ENCODE measurements around the gene HPSE2. TPM values are rescaled to one million over a fixed set of nuclear protein-coding genes. Genes with fewer than 3 reads are reported as not detected.

The HPSE2 gene
- total RNA-seq, 1 donor from 2014 or later, result 0.10 TPM

DNA sequence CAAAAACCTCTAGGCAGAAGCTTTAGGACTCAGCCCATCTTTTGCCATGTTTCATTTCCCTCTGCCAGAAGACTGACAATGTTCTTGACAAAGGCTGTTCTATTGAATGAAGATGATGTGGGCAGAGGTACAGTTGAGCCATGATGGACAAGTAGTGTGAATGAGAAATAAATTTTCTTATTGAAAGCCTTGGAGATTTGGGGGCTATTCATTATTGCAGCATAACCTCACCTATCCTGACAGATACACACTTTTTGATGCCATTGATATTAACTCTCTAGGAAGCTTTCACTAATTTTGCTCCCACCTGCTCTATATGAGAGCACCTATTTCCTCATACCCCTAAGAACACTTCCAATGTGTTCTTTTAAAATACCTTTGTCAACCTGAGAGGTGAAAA, 752.0 kb downstream of the HPSE2 start:
- H3K36me3 Mint-ChIP-seq (ENCODE audit: insufficient read depth), result no peaks in the 10 kb centered on the region
- H3K27ac Mint-ChIP-seq, result no peak overlapping the region
- H3K9me3 Mint-ChIP-seq (ENCODE audit: low read depth), result no peaks in the 10 kb centered on the region
- no peaks in the 10 kb centered on the region for H3K27me3 Mint-ChIP-seq
- H3K4me3 Mint-ChIP-seq (ENCODE audit: low read depth), result no peak overlapping the region
- no peak for DNase-seq (ENCODE audit: low spot score, unreplicated experiment)
- no peak for TF ChIP-seq CTCF (IDR thresholded peaks at IDR 0.05; ENCODE audit: unreplicated experiment)
- no peaks in the 10 kb centered on the region for H3K4me1 Mint-ChIP-seq (ENCODE audit: low read depth)

DNA sequence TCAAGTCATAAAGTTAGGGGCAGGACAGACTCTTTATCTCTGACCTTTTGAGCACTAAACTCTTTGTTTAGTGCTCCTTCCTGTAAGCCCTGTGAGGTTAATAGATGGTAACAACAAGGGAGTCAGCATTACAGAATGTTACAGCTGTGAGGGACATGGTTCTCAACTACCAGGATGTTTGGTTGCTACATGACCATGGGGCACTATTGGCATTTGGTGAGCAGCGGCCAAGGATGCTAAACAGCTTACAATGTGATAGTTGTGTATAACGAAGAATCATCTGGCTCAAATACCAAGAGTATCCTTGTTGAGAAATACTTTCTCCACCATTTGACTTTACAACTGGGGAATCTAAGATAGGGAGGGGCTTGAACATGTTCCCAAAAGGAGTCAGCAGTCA, 753.6 kb downstream of the HPSE2 start:
- Mint-ChIP-seq H3K36me3 (ENCODE audit: insufficient read depth) (no peaks in the 10 kb centered on the region), H3K4me3 (ENCODE audit: low read depth) (no peak overlapping the region), H3K4me1 (ENCODE audit: low read depth) (no peaks in the 10 kb centered on the region), H3K27me3 (peaks cover 5% of the 10 kb centered on the region), H3K9me3 (ENCODE audit: low read depth) (no peaks in the 10 kb centered on the region), H3K27ac (no peak overlapping the region)
- no peak for DNase-seq (ENCODE audit: low spot score, unreplicated experiment)
- no peak for TF ChIP-seq CTCF (IDR thresholded peaks at IDR 0.05; ENCODE audit: unreplicated experiment)

DNA sequence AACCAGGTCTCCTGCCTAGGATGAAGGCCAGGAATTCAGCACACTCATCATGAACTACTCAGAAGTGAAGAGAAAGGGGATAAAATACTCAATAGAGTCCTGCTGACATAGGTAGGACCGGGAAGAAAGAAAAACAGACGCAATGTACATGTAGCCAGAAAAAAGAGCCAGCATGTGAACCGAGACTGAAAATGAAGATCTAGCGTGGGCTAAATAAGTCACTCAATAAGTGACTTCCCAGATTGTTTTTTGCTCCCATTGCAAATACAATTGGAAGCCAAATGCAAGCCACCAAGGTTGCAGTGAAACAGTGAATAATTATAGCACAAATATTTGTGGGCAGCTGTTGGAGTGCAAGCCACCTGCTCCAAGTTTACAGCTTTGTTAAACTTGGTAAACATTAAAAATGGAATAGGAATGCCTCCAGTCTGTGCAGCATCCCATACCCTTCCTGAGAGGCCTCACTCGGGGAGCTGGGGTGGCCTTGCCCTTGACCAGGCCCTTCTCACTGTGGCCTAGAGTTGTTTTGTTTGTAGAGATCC, 754.2 kb downstream of the HPSE2 start:
- Mint-ChIP-seq H3K27ac (no peak overlapping the region), H3K4me3 (ENCODE audit: low read depth) (no peak overlapping the region), H3K36me3 (ENCODE audit: insufficient read depth) (no peaks in the 10 kb centered on the region), H3K27me3 (peaks cover 5% of the 10 kb centered on the region), H3K4me1 (ENCODE audit: low read depth) (no peaks in the 10 kb centered on the region), H3K9me3 (ENCODE audit: low read depth) (no peaks in the 10 kb centered on the region)
- TF ChIP-seq CTCF (IDR thresholded peaks at IDR 0.05; ENCODE audit: unreplicated experiment), result no peak
- no peak for DNase-seq (ENCODE audit: low spot score, unreplicated experiment)

DNA sequence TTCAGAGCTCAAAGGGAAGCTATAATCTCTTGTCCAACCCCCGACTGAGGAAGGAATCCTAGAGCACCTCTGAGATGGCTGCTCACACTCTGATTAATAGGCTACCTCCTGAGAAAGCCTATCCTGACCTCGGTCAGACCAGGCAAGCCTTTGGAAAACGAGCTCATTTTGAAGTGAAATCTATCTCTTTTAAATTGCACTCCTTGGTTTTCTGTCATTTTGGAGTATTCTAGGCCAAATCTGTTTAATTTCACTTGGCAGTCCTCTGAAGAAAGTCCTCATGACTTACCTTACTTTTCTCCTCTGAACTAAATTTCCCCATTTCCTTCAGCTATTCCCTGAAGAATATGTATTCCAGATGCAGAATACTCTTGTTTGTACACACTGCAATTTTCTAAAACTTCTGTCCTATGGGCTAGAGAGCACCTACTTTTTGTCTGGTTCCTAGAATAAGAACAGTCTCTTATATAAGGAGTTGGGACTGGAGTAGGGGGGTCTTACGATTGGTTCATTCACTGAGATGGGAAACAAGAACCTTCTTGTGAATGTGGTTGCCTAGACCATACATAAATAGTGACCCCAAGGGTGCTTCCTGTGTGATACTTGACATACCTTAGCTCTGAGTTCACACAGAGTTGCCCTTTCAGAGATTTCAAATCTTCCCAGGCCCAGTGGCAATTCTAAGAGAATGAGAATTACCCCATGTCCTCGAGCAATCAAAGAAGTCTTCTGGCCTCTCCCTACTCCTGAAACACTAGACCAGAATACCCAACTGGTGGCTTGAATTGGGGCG, 757.0 kb downstream of the HPSE2 start:
- Mint-ChIP-seq H3K27me3 (peaks cover 5% of the 10 kb centered on the region), H3K4me3 (ENCODE audit: low read depth) (no peak overlapping the region), H3K9me3 (ENCODE audit: low read depth) (no peaks in the 10 kb centered on the region), H3K36me3 (ENCODE audit: insufficient read depth) (no peaks in the 10 kb centered on the region), H3K4me1 (ENCODE audit: low read depth) (no peaks in the 10 kb centered on the region), H3K27ac (no peak overlapping the region)
- no peak for TF ChIP-seq CTCF (IDR thresholded peaks at IDR 0.05; ENCODE audit: unreplicated experiment)
- no peak for DNase-seq (ENCODE audit: low spot score, unreplicated experiment)

DNA sequence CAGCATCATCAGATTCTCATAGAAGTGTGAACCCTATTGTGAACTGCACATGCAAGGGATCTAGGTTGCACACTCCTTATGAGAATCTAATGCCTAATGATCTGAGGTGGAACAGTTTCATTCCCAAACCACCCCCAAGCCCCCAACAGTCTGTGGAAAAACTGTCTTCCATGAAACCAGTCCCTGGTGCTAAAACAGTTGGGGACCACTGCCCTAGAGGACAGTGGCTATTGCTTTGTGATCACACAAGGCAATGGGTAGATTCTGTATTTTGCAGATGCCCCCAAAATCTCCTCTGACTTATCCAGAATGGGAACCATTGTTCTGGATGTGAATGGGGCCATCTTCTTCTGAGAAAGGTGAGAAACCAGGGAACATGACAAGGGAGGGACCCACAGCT, 757.8 kb downstream of the HPSE2 start:
- Mint-ChIP-seq H3K27me3 (peaks cover 5% of the 10 kb centered on the region), H3K4me1 (ENCODE audit: low read depth) (no peaks in the 10 kb centered on the region), H3K27ac (no peak overlapping the region), H3K9me3 (ENCODE audit: low read depth) (no peaks in the 10 kb centered on the region), H3K36me3 (ENCODE audit: insufficient read depth) (no peaks in the 10 kb centered on the region), H3K4me3 (ENCODE audit: low read depth) (no peak overlapping the region)
- no peak for DNase-seq (ENCODE audit: low spot score, unreplicated experiment)
- no peak for TF ChIP-seq CTCF (IDR thresholded peaks at IDR 0.05; ENCODE audit: unreplicated experiment)
